CD4-positive, alpha-beta T cell (primary cell): ENCODE measurements around the gene HAUS6. TPM values are rescaled to one million over a fixed set of nuclear protein-coding genes. Genes with fewer than 3 reads are reported as not detected.

Experiments used
- ATAC-seq: fragments of 200-7000 bp; cut with Tn5 transposase; one replicate; pipeline ENCODE4 v1.10.0; 2022; ENCODE audit warnings: mild to moderate bottlenecking; ENCODE audit not compliant: poor library complexity
- CTCF ChIA-PET: fragments of 350-600 bp; sonication (Branson Sonifier 250); formaldehyde crosslinking; loops from one replicate; lab custom pipeline; 2021; ENCODE audit warnings: antibody characterized with exemption, inconsistent platforms; lab: Charles Lee
- POLR2A ChIA-PET: fragments of 350-600 bp; sonication (Branson Sonifier 250); formaldehyde crosslinking; loops from one replicate; lab custom pipeline; 2021; ENCODE audit warnings: antibody characterized with exemption, inconsistent platforms; lab: Charles Lee
- DNase-seq, 14 experiments: peaks; one replicate each; pipeline ENCODE4 v3.0.0-alpha.2; 2013 to 2020; ENCODE audit warnings: mixed read lengths in 2 of 14
- H3K27ac ChIP-seq, 2 donors: one replicate each; pipeline versions ENCODE4 v1.5.1 to v1.7.0; 2013; ENCODE audit warnings: low read length in 2 of 2, low read depth in 1 of 2, mild to moderate bottlenecking in 1 of 2
- H3K27me3 ChIP-seq, 2 experiments: 1 replicate in 1 of 2; 2 replicates in 1 of 2; pipeline versions ENCODE4 v1.6.1 to v1.7.0; 2013; ENCODE audit warnings: low read length in 2 of 2, control low read depth in 1 of 2, mild to moderate bottlenecking in 1 of 2, moderate library complexity in 1 of 2; ENCODE audit not compliant: insufficient read depth in 2 of 2, control insufficient read depth in 1 of 2
- H3K36me3 ChIP-seq: one replicate; pipeline ENCODE4 v1.6.1; 2013; ENCODE audit warnings: low read length, control low read depth; ENCODE audit not compliant: insufficient read depth
- H3K4me1 ChIP-seq: one replicate; pipeline ENCODE4 v1.6.1; 2013; ENCODE audit warnings: low read length, control low read depth; ENCODE audit not compliant: insufficient read depth
- H3K4me3 ChIP-seq: one replicate; pipeline ENCODE4 v1.5.1; 2013; ENCODE audit warnings: mild to moderate bottlenecking, low read length, moderate library complexity
- H3K9me3 ChIP-seq, 2 experiments: 1 replicate in 1 of 2; 2 replicates in 1 of 2; pipeline versions ENCODE4 v1.6.1 to v1.7.0; 2013; ENCODE audit warnings: low read length in 2 of 2, mild to moderate bottlenecking in 2 of 2, control low read depth in 1 of 2, moderate library complexity in 1 of 2; ENCODE audit not compliant: control insufficient read depth in 1 of 2, insufficient read depth in 1 of 2
- H3K27ac Mint-ChIP-seq: one replicate; pipeline ENCODE4 v1.8.0; 2020; ENCODE audit warnings: mixed read lengths
- H3K27me3 Mint-ChIP-seq: one replicate; pipeline ENCODE4 v1.8.0; 2021; ENCODE audit warnings: mixed read lengths
- H3K36me3 Mint-ChIP-seq: one replicate; pipeline ENCODE4 v1.8.0; 2021; ENCODE audit warnings: low read depth, mixed read lengths
- H3K4me1 Mint-ChIP-seq: one replicate; pipeline ENCODE4 v1.8.0; 2021; ENCODE audit warnings: low read depth, mixed read lengths
- H3K4me3 Mint-ChIP-seq: one replicate; pipeline ENCODE4 v1.8.0; 2020; ENCODE audit warnings: mild to moderate bottlenecking, mixed read lengths
- H3K9me3 Mint-ChIP-seq: one replicate; pipeline ENCODE4 v1.8.0; 2020; ENCODE audit warnings: mixed read lengths
- CTCF ChIP-seq: fragments of 200-600 bp; IDR thresholded peaks from one replicate; pipeline ENCODE4 v1.8.0; 2022; ENCODE audit warnings: antibody characterized with exemption, mild to moderate bottlenecking
- intact Hi-C, 2 experiments: fragments of 100-400 bp; cut with DNase I in 1 of 2; cut with micrococcal nuclease in 1 of 2; formaldehyde crosslinking; loops; one replicate each; pipeline versions ENCODE4 v1.15.1 to v1.9.0; 2023 to 2025; cut with DNase I, micrococcal nuclease
- total RNA-seq, 174 experiments: library from RNA in 2 of 174; stranded (reverse) in 2 of 174; gene quantifications; one replicate each; pipeline ENCODE4 v1.2.3 and lab custom pipeline; 2021 to 2026

The HAUS6 gene
- total RNA-seq, 2 experiments from 2014 or later: 14.9 to 17.2 TPM

DNA sequence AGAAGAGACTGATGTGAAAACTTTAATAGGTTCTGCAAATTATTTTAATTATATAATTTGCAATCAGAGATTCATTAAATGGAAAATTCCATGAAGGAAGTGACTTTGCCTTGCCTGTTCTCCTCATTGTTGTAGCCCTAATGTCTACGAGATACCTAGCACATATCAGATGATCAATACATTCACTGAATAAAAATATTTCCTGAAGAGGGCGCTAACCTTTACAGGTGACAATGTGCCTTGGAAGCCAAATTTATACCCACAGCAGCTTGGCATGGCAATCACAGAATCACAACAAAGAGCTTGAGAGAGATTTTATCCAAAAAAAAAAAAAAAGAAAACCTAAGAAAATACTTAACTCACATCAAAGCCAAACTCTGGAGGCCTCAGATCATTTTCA lies 17.4 kb downstream of the HAUS6 start:
- intact Hi-C loops: loop anchor here (1.0 to 5.0 kb wide), 3 partner anchors 89 to 372 kb away; no protein-coding TSS in a partner anchor
- Histone ChIP-seq H3K4me3 (no peak overlapping the region), H3K27ac (no peak overlapping the region), H3K9me3 (no peaks in the 10 kb centered on the region), H3K4me1 (no peaks in the 10 kb centered on the region), H3K36me3 (peaks cover 71% of the 10 kb centered on the region), H3K27me3 (no peaks in the 10 kb centered on the region)
- POLR2A ChIA-PET: interaction anchor here (0.9 kb wide), 1 partner anchor 89 kb away, joined by 8 read pairs; no protein-coding TSS in a partner anchor
- Mint-ChIP-seq H3K4me3 (no peak overlapping the region), H3K36me3 (peaks cover 72% of the 10 kb centered on the region), H3K27me3 (no peaks in the 10 kb centered on the region), H3K4me1 (peaks cover 6% of the 10 kb centered on the region), H3K9me3 (no peaks in the 10 kb centered on the region), H3K27ac (no peak overlapping the region)
- CTCF ChIA-PET: interaction anchor here (0.7 to 1.7 kb wide), 12 partner anchors 9 to 372 kb away, joined by 3 to 19 read pairs (median 4); partner anchors contain the start of gene RRAGA
- peak in 4 of 14 experiments; percentile 17 to 69 (median 68) for DNase-seq
- TF ChIP-seq CTCF: peak; percentile 53
- ATAC-seq: peak; percentile 88

- intact Hi-C loops: no loop called here
- no peak overlapping the region for H3K27ac ChIP-seq
- no peaks in the 10 kb centered on the region for H3K9me3 ChIP-seq
- ChIA-PET CTCF (no interaction called here), POLR2A (interaction anchor here (1.0 kb wide), 1 partner anchor 25 kb away, joined by 4 read pairs; no protein-coding TSS in a partner anchor)
- no peak overlapping the region for H3K4me3 ChIP-seq
- Mint-ChIP-seq H3K36me3 (peaks cover 91% of the 10 kb centered on the region), H3K27me3 (no peaks in the 10 kb centered on the region), H3K27ac (no peak overlapping the region), H3K4me3 (no peak overlapping the region), H3K4me1 (peaks cover 8% of the 10 kb centered on the region), H3K9me3 (no peaks in the 10 kb centered on the region)
- TF ChIP-seq CTCF: no peak
- no peaks in the 10 kb centered on the region for H3K4me1 ChIP-seq
- ATAC-seq: no peak
- DNase-seq: no peak
- no peaks in the 10 kb centered on the region for H3K27me3 ChIP-seq
- H3K36me3 ChIP-seq: peaks cover 61% of the 10 kb centered on the region
Observed at GRCh38 chr9:19074836-19075235, 27.9 kb downstream of the HAUS6 start.

- H3K27ac ChIP-seq: no peak overlapping the region
- Mint-ChIP-seq H3K27ac (no peak overlapping the region), H3K36me3 (peaks cover 92% of the 10 kb centered on the region), H3K4me3 (no peak overlapping the region), H3K4me1 (peaks cover 8% of the 10 kb centered on the region), H3K9me3 (no peaks in the 10 kb centered on the region), H3K27me3 (no peaks in the 10 kb centered on the region)
- no peaks in the 10 kb centered on the region for H3K9me3 ChIP-seq
- ChIA-PET CTCF (no interaction called here), POLR2A (interaction anchor here (1.0 kb wide), 1 partner anchor 24 kb away, joined by 4 read pairs; no protein-coding TSS in a partner anchor)
- DNase-seq: no peak
- no peak overlapping the region for H3K4me3 ChIP-seq
- no peak for ATAC-seq
- H3K27me3 ChIP-seq: no peaks in the 10 kb centered on the region
- intact Hi-C loops: no loop called here
- no peaks in the 10 kb centered on the region for H3K4me1 ChIP-seq
- H3K36me3 ChIP-seq: peaks cover 63% of the 10 kb centered on the region
- TF ChIP-seq CTCF: no peak
Observed at GRCh38 chr9:19074229-19074628, 28.5 kb downstream of the HAUS6 start.
